Nephron (organoid): ENCODE results near the gene TRAF3.

ENCODE experiments used
- H3K27ac Mint-ChIP-seq, 3 experiments: 2 replicates each; pipeline ENCODE4 v1.8.0; 2020; ENCODE audit warnings: mixed read lengths in 3 of 3, mild to moderate bottlenecking in 2 of 3, moderate library complexity in 1 of 3
- H3K27me3 Mint-ChIP-seq: 2 replicates; pipeline ENCODE4 v1.8.0; 2021; ENCODE audit warnings: low read depth, mild to moderate bottlenecking, moderate library complexity, mixed read lengths
- H3K36me3 Mint-ChIP-seq: 2 replicates; pipeline ENCODE4 v1.8.0; 2020; ENCODE audit warnings: low read depth, mixed read lengths
- H3K4me1 Mint-ChIP-seq: 2 replicates; pipeline ENCODE4 v1.8.0; 2020; ENCODE audit warnings: mixed read lengths
- H3K4me3 Mint-ChIP-seq, 3 experiments: 2 replicates each; pipeline ENCODE4 v1.8.0; 2020; ENCODE audit warnings: mild to moderate bottlenecking in 3 of 3, mixed read lengths in 3 of 3, moderate library complexity in 2 of 3
- H3K9me3 Mint-ChIP-seq: 2 replicates; pipeline ENCODE4 v1.8.0; 2020; ENCODE audit warnings: mixed read lengths
- TF ChIP-seq, protein P1 (sequence below), 3 experiments: fragments of 200-600 bp; sonication (generic); IDR thresholded peaks; one replicate each; pipeline ENCODE4 v1.5.0; 2021; ENCODE audit warnings: antibody characterized with exemption in 3 of 3; ENCODE audit not compliant: unreplicated experiment in 3 of 3

TRAF3 gene

DNA sequence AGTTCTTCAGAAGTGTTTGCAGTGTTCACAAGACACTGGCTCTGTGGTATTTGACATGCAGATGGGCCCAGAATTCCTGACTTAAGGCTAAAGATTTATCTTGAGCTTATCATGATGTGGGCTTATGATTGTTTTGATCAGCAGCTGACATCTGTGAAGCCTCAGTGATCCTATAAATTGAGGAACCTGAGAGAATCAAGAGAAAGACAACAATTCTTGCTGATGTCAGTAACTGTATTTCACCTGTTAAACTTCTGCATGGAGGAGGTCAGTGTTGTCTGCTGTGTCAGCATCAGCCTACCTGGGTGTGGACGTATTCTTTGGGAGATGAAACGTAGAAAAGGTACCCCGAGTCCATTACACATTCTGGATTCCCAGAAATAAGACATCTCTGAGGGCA lies 33.3 kb downstream of the TRAF3 start:
- Mint-ChIP-seq H3K36me3 (peaks cover 6% of the 10 kb centered on the region), H3K27ac (no peak overlapping the region), H3K4me3 (no peak overlapping the region), H3K4me1 (no peaks in the 10 kb centered on the region), H3K9me3 (peaks cover 3% of the 10 kb centered on the region), H3K27me3 (no peaks in the 10 kb centered on the region)
- TF ChIP-seq, protein P1, sequence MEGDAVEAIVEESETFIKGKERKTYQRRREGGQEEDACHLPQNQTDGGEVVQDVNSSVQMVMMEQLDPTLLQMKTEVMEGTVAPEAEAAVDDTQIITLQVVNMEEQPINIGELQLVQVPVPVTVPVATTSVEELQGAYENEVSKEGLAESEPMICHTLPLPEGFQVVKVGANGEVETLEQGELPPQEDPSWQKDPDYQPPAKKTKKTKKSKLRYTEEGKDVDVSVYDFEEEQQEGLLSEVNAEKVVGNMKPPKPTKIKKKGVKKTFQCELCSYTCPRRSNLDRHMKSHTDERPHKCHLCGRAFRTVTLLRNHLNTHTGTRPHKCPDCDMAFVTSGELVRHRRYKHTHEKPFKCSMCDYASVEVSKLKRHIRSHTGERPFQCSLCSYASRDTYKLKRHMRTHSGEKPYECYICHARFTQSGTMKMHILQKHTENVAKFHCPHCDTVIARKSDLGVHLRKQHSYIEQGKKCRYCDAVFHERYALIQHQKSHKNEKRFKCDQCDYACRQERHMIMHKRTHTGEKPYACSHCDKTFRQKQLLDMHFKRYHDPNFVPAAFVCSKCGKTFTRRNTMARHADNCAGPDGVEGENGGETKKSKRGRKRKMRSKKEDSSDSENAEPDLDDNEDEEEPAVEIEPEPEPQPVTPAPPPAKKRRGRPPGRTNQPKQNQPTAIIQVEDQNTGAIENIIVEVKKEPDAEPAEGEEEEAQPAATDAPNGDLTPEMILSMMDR (IDR thresholded peaks at IDR 0.05; ENCODE audit: unreplicated experiment in 3 of 3) = no peak

DNA sequence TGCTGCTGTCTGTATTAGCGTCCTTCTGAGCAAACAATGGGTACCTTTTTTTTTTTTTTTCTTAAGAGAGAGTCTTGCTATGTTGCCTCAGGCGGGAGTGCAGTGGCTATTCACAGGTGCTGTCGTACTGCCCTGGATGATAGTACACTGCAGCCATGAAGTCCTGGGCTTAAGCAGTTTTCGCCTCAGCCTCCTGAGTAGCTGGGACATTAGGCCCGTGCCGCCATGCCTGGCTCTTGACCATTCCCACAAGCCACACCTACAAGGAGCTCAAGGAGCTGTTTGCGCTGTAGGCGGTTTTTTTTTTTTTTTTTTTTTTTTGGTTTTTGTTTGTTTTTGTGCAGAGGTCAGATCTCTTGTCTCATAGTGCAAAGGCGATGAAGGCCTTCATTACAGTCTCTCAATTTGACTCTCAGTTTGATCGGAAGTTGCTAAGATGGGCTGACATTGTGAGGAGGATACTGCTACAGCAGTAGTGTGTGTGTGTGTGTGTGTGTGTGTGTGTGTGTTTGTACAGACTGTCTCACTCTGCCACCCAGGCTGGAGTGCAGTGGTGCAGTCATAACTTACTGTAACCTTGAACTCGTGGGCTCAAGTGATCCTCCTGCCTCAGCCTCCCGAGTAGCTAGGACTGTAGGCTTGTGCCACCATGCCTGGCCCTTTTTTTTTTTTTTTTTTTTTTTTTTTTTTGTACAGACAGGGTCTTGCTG lies 34.2 kb downstream of the TRAF3 start:
- Mint-ChIP-seq H3K4me1 (no peaks in the 10 kb centered on the region), H3K27me3 (no peaks in the 10 kb centered on the region), H3K4me3 (no peak overlapping the region), H3K36me3 (peaks cover 6% of the 10 kb centered on the region), H3K9me3 (peaks cover 3% of the 10 kb centered on the region), H3K27ac (no peak overlapping the region)
- TF ChIP-seq, protein P1 (IDR thresholded peaks at IDR 0.05; ENCODE audit: unreplicated experiment in 3 of 3) = no peak

DNA sequence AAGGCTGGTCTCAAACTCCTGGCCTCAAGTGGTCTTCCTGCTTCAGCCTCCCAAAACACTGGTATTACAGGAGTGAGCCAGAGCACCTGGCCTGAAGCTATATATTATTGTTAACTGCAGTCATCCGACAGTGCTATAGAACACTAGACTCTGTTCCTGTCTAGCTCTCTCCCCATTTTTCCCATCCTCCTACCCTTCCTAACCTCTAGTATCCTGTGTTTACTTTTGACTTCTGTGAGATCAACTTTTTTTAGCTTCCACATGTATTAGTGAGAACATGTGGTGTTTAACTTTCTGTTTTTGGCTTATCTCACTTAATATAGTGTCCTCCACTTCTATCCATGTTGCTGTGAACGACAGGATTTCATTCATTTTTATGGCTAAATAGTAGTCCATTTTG lies 34.7 kb downstream of the TRAF3 start:
- H3K4me1 Mint-ChIP-seq = no peaks in the 10 kb centered on the region
- peaks cover 6% of the 10 kb centered on the region for H3K36me3 Mint-ChIP-seq
- H3K9me3 Mint-ChIP-seq = peaks cover 3% of the 10 kb centered on the region
- H3K27me3 Mint-ChIP-seq = no peaks in the 10 kb centered on the region
- no peak overlapping the region for H3K27ac Mint-ChIP-seq
- TF ChIP-seq, protein P1 (IDR thresholded peaks at IDR 0.05; ENCODE audit: unreplicated experiment in 3 of 3) = no peak
- no peak overlapping the region for H3K4me3 Mint-ChIP-seq

DNA sequence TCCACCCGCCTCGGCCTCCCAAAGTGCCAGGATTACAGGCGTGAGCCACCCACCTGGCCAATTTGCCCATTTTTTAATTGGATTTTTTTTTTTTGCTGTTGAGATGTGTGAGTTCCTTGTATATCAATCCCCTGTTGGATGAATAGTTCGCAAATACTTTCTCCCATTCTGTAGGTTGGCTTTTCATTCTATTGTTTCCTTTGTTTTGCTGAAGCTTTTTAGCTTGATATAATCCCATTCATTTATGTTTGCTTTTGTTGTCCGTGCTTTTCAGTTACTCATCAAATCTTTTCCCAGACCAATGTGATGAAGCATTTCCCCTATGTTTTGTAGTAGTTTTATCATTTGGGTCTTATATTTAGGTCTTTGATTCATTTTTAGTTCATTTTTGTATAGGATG lies 36.4 kb downstream of the TRAF3 start:
- H3K27me3 Mint-ChIP-seq = no peaks in the 10 kb centered on the region
- no peak overlapping the region for H3K4me3 Mint-ChIP-seq
- H3K4me1 Mint-ChIP-seq = peaks cover 11% of the 10 kb centered on the region
- peaks cover 6% of the 10 kb centered on the region for H3K36me3 Mint-ChIP-seq
- peaks cover 3% of the 10 kb centered on the region for H3K9me3 Mint-ChIP-seq
- TF ChIP-seq, protein P1 (IDR thresholded peaks at IDR 0.05; ENCODE audit: unreplicated experiment in 3 of 3) = no peak
- no peak overlapping the region for H3K27ac Mint-ChIP-seq

DNA sequence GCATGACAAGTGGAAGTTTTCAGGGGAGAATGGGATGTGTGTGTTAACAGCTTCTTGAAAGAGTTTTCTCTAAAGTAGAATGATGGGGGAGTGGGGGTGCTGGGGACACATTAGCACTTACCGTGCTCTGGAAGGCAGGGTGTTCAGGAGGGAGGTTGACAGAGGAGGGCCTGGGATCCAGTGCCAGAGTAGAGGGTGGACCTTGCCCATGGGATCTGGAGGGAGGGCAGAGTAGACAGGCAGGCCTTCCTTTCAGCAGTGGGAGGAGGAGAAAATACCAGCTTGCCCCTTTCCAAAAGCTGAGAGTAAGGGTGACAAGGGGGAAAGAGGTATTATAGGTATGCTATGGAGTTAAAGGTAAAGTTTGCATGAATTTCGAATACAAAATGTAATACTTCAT lies 40.1 kb downstream of the TRAF3 start:
- H3K4me3 Mint-ChIP-seq = no peak overlapping the region
- TF ChIP-seq, protein P1 (IDR thresholded peaks at IDR 0.05; ENCODE audit: unreplicated experiment in 3 of 3) = no peak
- no peak overlapping the region for H3K27ac Mint-ChIP-seq
- H3K9me3 Mint-ChIP-seq = peaks cover 3% of the 10 kb centered on the region
- peaks cover 19% of the 10 kb centered on the region for H3K4me1 Mint-ChIP-seq
- no peaks in the 10 kb centered on the region for H3K27me3 Mint-ChIP-seq
- H3K36me3 Mint-ChIP-seq = peaks cover 6% of the 10 kb centered on the region
